Thoracic aorta (tissue), 2 donors: ENCODE data around the gene TAS2R39. TPM values are rescaled to one million over a fixed set of nuclear protein-coding genes. Genes with fewer than 3 reads are reported as not detected.
"Not testable (repeated sequence)": the region's sequence is repeated elsewhere in the genome, so short reads cannot be mapped to it uniquely, and the experiment has no call there.

Experiments
- ATAC-seq: fragments of 150-250 bp; one replicate; pipeline ENCODE4 v1.8.0; 2017; ENCODE audit warnings: low read depth; ENCODE audit not compliant: insufficient number of reproducible peaks, low FRiP score
- DNase-seq: peaks from one replicate; pipeline ENCODE4 v3.0.0-alpha.2; 2020; ENCODE audit warnings: low spot score
- H3K27ac ChIP-seq, 2 donors: fragments of 200-600 bp; sonication (generic); 1 replicate in 1 of 2; 2 replicates in 1 of 2; pipeline ENCODE4 v1.5.1; 2016; ENCODE audit warnings: mild to moderate bottlenecking in 2 of 2, moderate library complexity in 2 of 2
- H3K27me3 ChIP-seq: fragments of 200-600 bp; sonication (generic); replicated peaks from 2 replicates; pipeline ENCODE4 v1.6.0; 2016; ENCODE audit warnings: mild to moderate bottlenecking; ENCODE audit not compliant: insufficient read depth
- H3K36me3 ChIP-seq: fragments of 200-600 bp; sonication (generic); one replicate; pipeline ENCODE4 v1.5.1; 2016
- H3K4me1 ChIP-seq, 2 donors: fragments of 200-600 bp; sonication (generic); 1 replicate in 1 of 2; 2 replicates in 1 of 2; pipeline versions ENCODE4 v1.5.1 to v1.6.0; 2016; ENCODE audit warnings: low read depth in 2 of 2, mild to moderate bottlenecking in 1 of 2; ENCODE audit not compliant: control insufficient read depth in 1 of 2
- H3K4me3 ChIP-seq: fragments of 200-600 bp; sonication (generic); 2 replicates; pipeline ENCODE4 v1.5.1; 2016; ENCODE audit warnings: mild to moderate bottlenecking
- H3K9me3 ChIP-seq: fragments of 200-600 bp; sonication (generic); 2 replicates; pipeline ENCODE4 v1.5.1; 2016
- total RNA-seq, 2 donors: library from RNA; depleted of rRNA; stranded (reverse); fragments of >200 nt; gene quantifications; one replicate each; pipeline versions ENCODE4 v1.1.0 to v1.2.3, GENCODE V29; 2016
- TF ChIP-seq, protein P1 (sequence below): fragments of 200-600 bp; sonication (generic); IDR thresholded peaks from one replicate; pipeline ENCODE4 v1.5.1; 2019; ENCODE audit warnings: antibody characterized with exemption

The TAS2R39 gene
- total RNA-seq, 2 donors from 2014 or later: not detected

GRCh38 chr7:143203386-143203785 lies 20.2 kb downstream of the TAS2R39 start:
- H3K36me3 ChIP-seq: no peaks in the 10 kb centered on the region
- no peak for DNase-seq
- H3K4me3 ChIP-seq: no peak overlapping the region
- H3K27me3 ChIP-seq: no peaks in the 10 kb centered on the region
- ATAC-seq: no peak
- no peaks in the 10 kb centered on the region for H3K9me3 ChIP-seq
- TF ChIP-seq, protein P1, sequence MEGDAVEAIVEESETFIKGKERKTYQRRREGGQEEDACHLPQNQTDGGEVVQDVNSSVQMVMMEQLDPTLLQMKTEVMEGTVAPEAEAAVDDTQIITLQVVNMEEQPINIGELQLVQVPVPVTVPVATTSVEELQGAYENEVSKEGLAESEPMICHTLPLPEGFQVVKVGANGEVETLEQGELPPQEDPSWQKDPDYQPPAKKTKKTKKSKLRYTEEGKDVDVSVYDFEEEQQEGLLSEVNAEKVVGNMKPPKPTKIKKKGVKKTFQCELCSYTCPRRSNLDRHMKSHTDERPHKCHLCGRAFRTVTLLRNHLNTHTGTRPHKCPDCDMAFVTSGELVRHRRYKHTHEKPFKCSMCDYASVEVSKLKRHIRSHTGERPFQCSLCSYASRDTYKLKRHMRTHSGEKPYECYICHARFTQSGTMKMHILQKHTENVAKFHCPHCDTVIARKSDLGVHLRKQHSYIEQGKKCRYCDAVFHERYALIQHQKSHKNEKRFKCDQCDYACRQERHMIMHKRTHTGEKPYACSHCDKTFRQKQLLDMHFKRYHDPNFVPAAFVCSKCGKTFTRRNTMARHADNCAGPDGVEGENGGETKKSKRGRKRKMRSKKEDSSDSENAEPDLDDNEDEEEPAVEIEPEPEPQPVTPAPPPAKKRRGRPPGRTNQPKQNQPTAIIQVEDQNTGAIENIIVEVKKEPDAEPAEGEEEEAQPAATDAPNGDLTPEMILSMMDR: no peak
- H3K4me1 ChIP-seq: no peaks in the 10 kb centered on the region
- no peak overlapping the region for H3K27ac ChIP-seq

DNA sequence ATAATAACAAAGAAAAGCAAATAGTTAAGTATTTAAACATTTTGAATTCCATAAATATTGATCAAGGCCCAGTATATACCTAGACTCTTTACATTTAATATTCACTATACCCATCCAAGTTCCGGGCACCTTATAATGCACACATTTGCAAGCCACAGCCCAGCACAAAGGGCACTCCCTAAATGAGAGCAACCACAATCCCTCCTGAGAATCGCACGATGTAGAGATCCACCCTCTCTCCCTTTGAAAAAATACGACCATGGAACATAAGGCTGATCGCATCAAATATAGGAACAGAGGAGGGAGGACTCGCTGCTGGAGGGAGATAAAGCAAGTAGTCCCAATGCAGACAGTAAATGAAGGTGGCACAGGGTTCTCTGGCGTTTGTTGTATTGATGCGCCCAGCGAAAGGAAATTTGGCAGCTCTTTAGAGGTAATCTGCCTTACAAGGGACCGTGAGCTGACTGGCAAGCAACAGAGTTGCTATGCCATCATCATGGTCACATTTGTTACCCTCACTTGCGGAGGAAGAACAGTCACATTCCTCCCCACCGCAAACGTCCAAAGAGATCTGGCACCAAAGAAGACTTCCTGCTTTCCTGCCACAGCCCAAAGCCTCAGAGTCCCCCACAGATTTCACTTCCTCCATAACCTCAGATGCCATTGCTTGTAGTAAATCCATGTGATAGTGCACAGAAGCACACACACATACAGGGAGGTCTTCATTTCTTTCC lies 22.5 kb downstream of the TAS2R39 start:
- Histone ChIP-seq H3K4me3 (no peak overlapping the region), H3K27ac (no peak overlapping the region), H3K9me3 (no peaks in the 10 kb centered on the region), H3K4me1 (no peaks in the 10 kb centered on the region), H3K36me3 (no peaks in the 10 kb centered on the region), H3K27me3 (no peaks in the 10 kb centered on the region)
- TF ChIP-seq, protein P1: no peak
- DNase-seq (no peak), ATAC-seq (no peak)

GRCh38 chr7:143210541-143210940 lies 27.3 kb downstream of the TAS2R39 start:
- TF ChIP-seq, protein P1: no peak
- H3K36me3 ChIP-seq: no peaks in the 10 kb centered on the region
- ATAC-seq: no peak

GRCh38 chr7:143213478-143213877 lies 30.3 kb downstream of the TAS2R39 start:
- not testable (repeated sequence) for H3K9me3 ChIP-seq, H3K4me1 ChIP-seq, DNase-seq, ATAC-seq, H3K36me3 ChIP-seq, H3K27ac ChIP-seq, H3K27me3 ChIP-seq, H3K4me3 ChIP-seq

More at GRCh38 chr7:143210541-143210940, 27.3 kb downstream of the TAS2R39 start:
- Histone ChIP-seq H3K27me3 (no peaks in the 10 kb centered on the region), H3K27ac (no peak overlapping the region), H3K4me1 (no peaks in the 10 kb centered on the region), H3K4me3 (no peak overlapping the region), H3K9me3 (no peaks in the 10 kb centered on the region)
- DNase-seq: no peak

DNA sequence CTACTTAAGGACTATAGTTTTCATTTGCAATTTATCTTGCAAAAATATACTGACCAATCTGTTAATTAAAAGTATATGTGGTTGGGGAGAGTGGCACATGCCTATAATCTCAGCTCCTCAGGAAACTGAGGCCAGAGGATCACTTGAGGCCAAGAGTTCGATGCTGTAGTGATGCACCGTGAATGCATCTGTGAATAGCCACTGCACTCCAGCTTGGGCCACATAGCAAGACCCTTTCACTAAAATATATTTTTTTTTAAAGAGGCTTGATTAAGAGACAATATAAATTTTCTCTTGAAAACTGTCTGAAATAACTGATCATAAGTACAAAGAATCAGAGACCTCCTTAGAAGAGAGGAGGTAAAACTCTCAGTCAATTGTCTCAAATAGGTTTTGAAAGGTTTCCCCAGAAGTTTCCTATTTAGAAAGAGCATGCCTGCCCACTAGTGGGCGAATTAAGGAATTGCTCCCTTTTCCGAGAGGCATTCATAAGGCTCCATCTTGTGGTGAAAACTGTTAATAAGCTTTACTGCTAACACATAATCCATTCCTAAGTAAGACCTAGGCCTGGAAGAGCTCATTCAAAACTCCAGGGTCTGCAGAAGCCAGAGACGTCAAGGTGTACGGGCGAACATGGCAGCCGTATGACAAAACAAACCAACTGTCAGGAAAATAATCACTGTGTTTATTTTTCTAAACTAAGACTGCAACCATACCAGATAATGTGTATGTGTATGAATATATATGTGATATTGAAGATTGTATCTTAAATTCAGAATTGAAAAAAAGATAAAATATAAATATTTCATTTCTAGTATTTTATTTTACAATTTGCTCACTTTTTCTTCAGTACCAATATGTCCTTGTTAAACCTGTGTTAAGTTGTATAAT lies 31.8 kb downstream of the TAS2R39 start:
- H3K36me3 ChIP-seq: no peaks in the 10 kb centered on the region
- H3K4me3 ChIP-seq: no peak overlapping the region
- TF ChIP-seq, protein P1: peak; percentile 95
- ATAC-seq (peak; percentile 76), DNase-seq (no peak)
- H3K27ac ChIP-seq: no peak overlapping the region
- no peaks in the 10 kb centered on the region for H3K9me3 ChIP-seq
- H3K4me1 ChIP-seq: no peaks in the 10 kb centered on the region
- no peaks in the 10 kb centered on the region for H3K27me3 ChIP-seq
